ENCODE data around the gene FBN1. TPM values are rescaled to one million over a fixed set of nuclear protein-coding genes. Genes with fewer than 3 reads are reported as not detected.

Gene FBN1
- polyA plus RNA-seq, 1 experiment, result 565 TPM

DNA sequence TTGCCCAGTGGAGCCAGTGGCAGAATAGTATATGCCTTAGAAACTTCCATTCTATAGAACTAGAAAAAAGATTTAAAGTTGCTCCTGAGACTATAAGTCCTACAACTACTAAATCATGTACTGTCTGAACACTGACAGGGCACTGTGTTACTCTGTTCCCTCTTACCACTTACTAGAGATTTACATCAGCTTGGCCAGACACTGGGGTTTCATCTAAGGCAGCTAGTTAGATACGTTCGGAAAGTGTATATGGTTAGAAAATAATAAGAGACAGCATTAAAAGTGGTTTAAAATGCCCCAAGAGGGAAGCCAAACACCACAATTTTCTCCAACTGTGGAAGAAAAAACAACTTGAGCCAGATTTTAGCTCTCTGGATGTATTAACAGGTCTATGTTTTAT is 97.1 kb downstream of the FBN1 start:
- ChIA-PET POLR2A (no interaction called here), CTCF (interaction anchor here (0.6 to 1.7 kb wide), 2 partner anchors 12 to 125 kb away, joined by 3 to 5 read pairs; no protein-coding TSS in a partner anchor)
- DNase-seq (ENCODE audit: low read depth), result no peak
- H3K4me3 ChIP-seq (ENCODE audit: low read depth, low read length), result no peak overlapping the region
- H3K27me3 ChIP-seq (ENCODE audit: control insufficient read depth, insufficient read depth, low read length), result no peaks in the 10 kb centered on the region
- TF ChIP-seq, protein P1, sequence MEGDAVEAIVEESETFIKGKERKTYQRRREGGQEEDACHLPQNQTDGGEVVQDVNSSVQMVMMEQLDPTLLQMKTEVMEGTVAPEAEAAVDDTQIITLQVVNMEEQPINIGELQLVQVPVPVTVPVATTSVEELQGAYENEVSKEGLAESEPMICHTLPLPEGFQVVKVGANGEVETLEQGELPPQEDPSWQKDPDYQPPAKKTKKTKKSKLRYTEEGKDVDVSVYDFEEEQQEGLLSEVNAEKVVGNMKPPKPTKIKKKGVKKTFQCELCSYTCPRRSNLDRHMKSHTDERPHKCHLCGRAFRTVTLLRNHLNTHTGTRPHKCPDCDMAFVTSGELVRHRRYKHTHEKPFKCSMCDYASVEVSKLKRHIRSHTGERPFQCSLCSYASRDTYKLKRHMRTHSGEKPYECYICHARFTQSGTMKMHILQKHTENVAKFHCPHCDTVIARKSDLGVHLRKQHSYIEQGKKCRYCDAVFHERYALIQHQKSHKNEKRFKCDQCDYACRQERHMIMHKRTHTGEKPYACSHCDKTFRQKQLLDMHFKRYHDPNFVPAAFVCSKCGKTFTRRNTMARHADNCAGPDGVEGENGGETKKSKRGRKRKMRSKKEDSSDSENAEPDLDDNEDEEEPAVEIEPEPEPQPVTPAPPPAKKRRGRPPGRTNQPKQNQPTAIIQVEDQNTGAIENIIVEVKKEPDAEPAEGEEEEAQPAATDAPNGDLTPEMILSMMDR (IDR thresholded peaks at IDR 0.05; ENCODE audit: insufficient read depth, low read depth, low read length), result no peak
- peaks cover 3% of the 10 kb centered on the region; the same call in 1 of the 2 replicates for H3K36me3 ChIP-seq (ENCODE audit: control insufficient read depth, insufficient read depth, low read length)

- ChIA-PET CTCF (interaction anchor here (0.7 to 1.7 kb wide), 4 partner anchors 11 to 473 kb away, joined by 3 to 5 read pairs (median 3); no protein-coding TSS in a partner anchor), POLR2A (no interaction called here)
- Histone ChIP-seq H3K27me3 (ENCODE audit: control insufficient read depth, insufficient read depth, low read length) (no peaks in the 10 kb centered on the region), H3K36me3 (ENCODE audit: control insufficient read depth, insufficient read depth, low read length) (peaks cover 3% of the 10 kb centered on the region; the same call in 1 of the 2 replicates), H3K4me3 (ENCODE audit: low read depth, low read length) (no peak overlapping the region)
- TF ChIP-seq, protein P1 (IDR thresholded peaks at IDR 0.05; ENCODE audit: insufficient read depth, low read depth, low read length), result no peak
- no peak for DNase-seq (ENCODE audit: low read depth)
Observed at GRCh38 chr15:48547286-48547685, 98.2 kb downstream of the FBN1 start.

- Histone ChIP-seq H3K4me3 (ENCODE audit: low read depth, low read length) (no peak overlapping the region), H3K36me3 (ENCODE audit: control insufficient read depth, insufficient read depth, low read length) (peaks cover 3% of the 10 kb centered on the region; the same call in 1 of the 2 replicates), H3K27me3 (ENCODE audit: control insufficient read depth, insufficient read depth, low read length) (no peaks in the 10 kb centered on the region)
- TF ChIP-seq, protein P1 (IDR thresholded peaks at IDR 0.05; ENCODE audit: insufficient read depth, low read depth, low read length), result no peak
- CTCF ChIA-PET, result no interaction called here
- DNase-seq (ENCODE audit: low read depth), result no peak
- POLR2A ChIA-PET, result no interaction called here
Observed at GRCh38 chr15:48546296-48546695, 99.2 kb downstream of the FBN1 start.

DNA sequence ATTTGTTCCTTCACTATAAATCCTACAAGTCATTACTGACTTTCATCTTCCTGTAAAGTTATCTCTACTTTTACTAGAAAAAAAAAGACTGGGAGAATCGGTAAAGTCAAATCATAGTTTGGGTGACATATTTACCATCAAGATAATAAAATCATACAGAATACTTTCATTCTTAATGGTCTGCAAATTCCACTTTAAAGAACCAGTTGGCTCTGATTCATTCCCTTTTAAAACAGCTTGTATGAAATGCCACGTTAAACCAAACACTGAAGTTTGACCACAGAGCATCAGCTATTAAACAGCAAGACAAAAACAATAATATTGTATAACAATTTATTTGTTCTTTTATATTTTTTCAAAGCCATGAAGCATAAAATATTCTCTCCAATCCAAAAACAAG is 100.7 kb downstream of the FBN1 start:
- Histone ChIP-seq H3K27me3 (ENCODE audit: control insufficient read depth, insufficient read depth, low read length) (no peaks in the 10 kb centered on the region), H3K36me3 (ENCODE audit: control insufficient read depth, insufficient read depth, low read length) (peaks cover 1% of the 10 kb centered on the region; the same call in 1 of the 2 replicates), H3K4me3 (ENCODE audit: low read depth, low read length) (no peak overlapping the region)
- POLR2A ChIA-PET, result no interaction called here
- no peak for DNase-seq (ENCODE audit: low read depth)
- CTCF ChIA-PET, result interaction anchor here (0.7 kb wide), 1 partner anchor 175 kb away, joined by 3 read pairs; no protein-coding TSS in a partner anchor
- TF ChIP-seq, protein P1 (IDR thresholded peaks at IDR 0.05; ENCODE audit: insufficient read depth, low read depth, low read length), result no peak

DNA sequence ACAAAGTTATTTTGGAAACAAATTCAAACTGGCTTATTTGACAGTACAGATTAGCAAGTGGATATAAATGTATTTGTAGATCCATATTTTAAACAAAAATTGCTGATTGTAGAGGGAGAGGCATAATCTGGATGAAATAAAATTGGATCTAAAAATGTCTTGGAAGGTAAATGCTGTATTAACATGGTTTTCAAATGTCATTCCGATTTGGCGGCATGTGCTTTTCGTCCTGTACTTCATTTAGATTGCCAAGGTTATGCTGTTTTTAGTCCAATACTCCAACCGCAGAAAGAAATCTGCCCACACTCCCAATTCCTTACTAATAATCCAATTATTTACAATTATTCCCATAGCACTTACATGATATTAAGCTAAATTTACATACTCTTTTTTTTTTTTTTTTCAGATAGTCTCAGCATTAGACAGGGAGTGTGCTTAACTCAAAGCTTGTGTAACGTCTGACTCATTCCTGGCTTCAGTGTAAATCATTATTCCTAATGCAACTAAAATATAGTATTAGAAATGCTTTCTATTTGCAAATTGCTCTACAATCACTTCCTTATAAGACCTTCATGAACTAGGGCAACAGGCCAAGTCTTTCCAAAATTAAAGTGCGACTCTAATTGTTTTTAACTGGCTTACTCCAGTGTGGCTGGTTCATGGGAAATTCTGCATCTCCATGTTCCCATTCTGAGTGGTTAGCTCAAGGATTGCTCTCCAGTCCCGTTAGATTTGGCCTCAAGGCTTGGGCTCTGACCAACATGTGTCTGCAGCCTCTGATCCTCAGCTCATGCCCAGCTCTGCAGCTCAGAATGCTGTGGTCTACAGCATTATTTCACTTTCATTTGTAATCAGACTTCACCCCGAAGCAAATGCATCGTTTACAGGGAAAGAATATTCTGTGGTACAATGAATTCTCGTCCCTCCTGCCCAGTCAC is 103.9 kb downstream of the FBN1 start:
- DNase-seq (ENCODE audit: low read depth), result peak; percentile 74
- Histone ChIP-seq H3K27me3 (ENCODE audit: control insufficient read depth, insufficient read depth, low read length) (no peaks in the 10 kb centered on the region), H3K4me3 (ENCODE audit: low read depth, low read length) (peak overlapping the region; percentile 31), H3K36me3 (ENCODE audit: control insufficient read depth, insufficient read depth, low read length) (peaks cover 1% of the 10 kb centered on the region; the same call in 1 of the 2 replicates)
- ChIA-PET POLR2A (interaction anchor here (0.5 to 0.7 kb wide), 2 partner anchors 35 to 37 kb away, joined by 3 read pairs; no protein-coding TSS in a partner anchor), CTCF (interaction anchor here (0.6 to 1.6 kb wide), 6 partner anchors 10 to 185 kb away, joined by 3 to 5 read pairs (median 3); no protein-coding TSS in a partner anchor)
- TF ChIP-seq, protein P1 (IDR thresholded peaks at IDR 0.05; ENCODE audit: insufficient read depth, low read depth, low read length), result no peak
